Activated CD8-positive, alpha-beta memory T cell treated with anti-CD3 and anti-CD28 coated beads for 36 hours (primary cell): ENCODE results near the gene PLK2. TPM values are rescaled to one million over a fixed set of nuclear protein-coding genes. Genes with fewer than 3 reads are reported as not detected.

Experiments used
- CTCF ChIA-PET: fragments of 350-600 bp; sonication (Branson Sonifier 250); formaldehyde crosslinking; loops from one replicate; lab custom pipeline; 2021; ENCODE audit warnings: antibody characterized with exemption; lab: Charles Lee
- POLR2A ChIA-PET: fragments of 350-600 bp; sonication (Branson Sonifier 250); formaldehyde crosslinking; loops from one replicate; lab custom pipeline; 2021; ENCODE audit warnings: antibody characterized with exemption; lab: Charles Lee
- total RNA-seq, 2 experiments: library from RNA; stranded (reverse); gene quantifications; one replicate each; pipeline ENCODE4 v1.2.3, GENCODE V29; 2021

The PLK2 gene
- total RNA-seq, 2 experiments from 2014 or later: 2.4 to 2.6 TPM

DNA sequence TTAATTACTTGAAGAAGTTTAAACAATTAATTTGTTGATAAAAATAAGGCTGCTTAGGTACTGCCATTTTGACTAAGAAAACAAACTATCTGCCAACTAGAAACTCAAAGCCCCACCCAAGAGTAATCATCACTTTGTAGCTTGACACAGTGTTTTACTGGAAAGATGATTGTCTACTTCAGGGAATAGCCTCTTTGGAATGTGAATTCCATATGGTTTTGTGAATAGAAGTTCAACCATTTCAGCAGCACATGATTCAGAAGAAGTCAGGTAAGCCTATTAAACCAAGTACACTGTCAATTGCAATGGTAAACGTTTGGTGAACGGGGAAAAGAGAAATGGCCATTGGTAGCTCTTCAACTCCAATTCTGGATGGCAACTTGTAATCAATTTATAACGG is 55.2 kb downstream of the PLK2 start:
- POLR2A ChIA-PET: no interaction called here
- CTCF ChIA-PET: no interaction called here

Other genes with a start within 250 kb of the PLK2 start
- not detected for gene GAPT, start 31.3 kb upstream of the PLK2 start, total RNA-seq
- gene RAB3C, start 123.0 kb upstream of the PLK2 start, total RNA-seq: not detected